Left colon (tissue), 2 donors: ENCODE results near the gene VAMP8. TPM values are rescaled to one million over a fixed set of nuclear protein-coding genes. Genes with fewer than 3 reads are reported as not detected.
"Not testable (repeated sequence)": the region's sequence is repeated elsewhere in the genome, so short reads cannot be mapped to it uniquely, and the experiment has no call there.

Experiments used
- ATAC-seq: fragments of 200-7000 bp; cut with Tn5 transposase; one replicate; pipeline ENCODE4 v1.9.1; 2020; ENCODE audit warnings: mild to moderate bottlenecking, moderate library complexity
- DNase-seq, 2 donors: peaks; one replicate each; pipeline ENCODE4 v3.0.0-alpha.2; 2020
- intact Hi-C, 2 donors: fragments of 100-400 bp; cut with DNase I in 1 of 2; cut with micrococcal nuclease in 1 of 2; formaldehyde crosslinking; loops; one replicate each; pipeline versions ENCODE4 v1.11.2 to v1.14.0; 2022; cut with DNase I, micrococcal nuclease
- long read RNA-seq: library from polyadenylated mRNA; unstranded; transcript quantifications from one replicate; pipeline ENCODE4 v2.0.0, GENCODE V29; 2021
- total RNA-seq, 2 donors: library from RNA; stranded (reverse); fragmentation: NEBNext Ultra II Directional; extraction: Animal tissue kit (Norgen Biotek cat#: 25700); gene quantifications; one replicate each; pipeline ENCODE4 v1.2.1, GENCODE V29; 2021
- donor health status: DM: no; HTN: no; CAD: no.
- donor health status: DM: yes; HTN: yes; CAD: no.

The VAMP8 gene
- total RNA-seq, result 100 to 1,000 TPM; 268 to 282 TPM
- long read RNA-seq, transcript VAMP8-201 (3 exons, 774 nt), result major isoform, 75 of 85 reads
- long read RNA-seq, partial matches to known transcripts, result 6 of 85 reads
- long read RNA-seq, other reads (novel, unspliced or antisense), result 4 of 85 reads

- peak; percentile 92 to 93 for DNase-seq
- peak; percentile 95 for ATAC-seq
- intact Hi-C loops, result no loop called here
These were observed at the start of gene VAMP8 for GRCh38 chr2:85577386-85578242. Gene VAMP8 (plus strand): TSS chr2:85577586. CDS start chr2:85577647, 61 bp downstream.

GRCh38 chr2:85527787-85528186 is 49.6 kb upstream of the VAMP8 start:
- intact Hi-C loops, result no loop called here
- no peak for ATAC-seq
- DNase-seq, result no peak

GRCh38 chr2:85528355-85528754 is 49.0 kb upstream of the VAMP8 start:
- DNase-seq, result no peak
- no peak for ATAC-seq
- intact Hi-C loops, result no loop called here

DNA sequence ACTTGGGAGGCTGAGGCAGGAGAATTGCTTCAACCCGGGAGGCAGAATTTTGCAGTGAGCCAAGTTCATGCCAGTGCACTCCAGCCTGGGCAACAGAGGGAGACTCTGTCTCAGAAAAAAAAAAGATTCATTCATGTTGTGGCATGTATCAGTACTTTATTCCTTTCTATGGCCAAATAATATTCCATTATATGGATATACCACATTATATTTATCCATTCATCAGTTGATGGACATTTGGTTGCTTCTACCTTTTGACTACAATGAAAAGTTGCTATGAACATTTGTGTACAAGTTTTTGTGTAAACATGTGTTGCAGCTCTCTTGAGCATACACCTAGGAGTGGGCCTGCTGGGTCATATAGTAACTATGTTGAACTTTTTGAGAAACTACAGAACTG is 47.6 kb upstream of the VAMP8 start:
- DNase-seq (no peak), ATAC-seq (no peak)
- intact Hi-C loops, result no loop called here

GRCh38 chr2:85531589-85531988 is 45.8 kb upstream of the VAMP8 start:
- DNase-seq (no peak), ATAC-seq (no peak)
- intact Hi-C loops, result no loop called here

DNA sequence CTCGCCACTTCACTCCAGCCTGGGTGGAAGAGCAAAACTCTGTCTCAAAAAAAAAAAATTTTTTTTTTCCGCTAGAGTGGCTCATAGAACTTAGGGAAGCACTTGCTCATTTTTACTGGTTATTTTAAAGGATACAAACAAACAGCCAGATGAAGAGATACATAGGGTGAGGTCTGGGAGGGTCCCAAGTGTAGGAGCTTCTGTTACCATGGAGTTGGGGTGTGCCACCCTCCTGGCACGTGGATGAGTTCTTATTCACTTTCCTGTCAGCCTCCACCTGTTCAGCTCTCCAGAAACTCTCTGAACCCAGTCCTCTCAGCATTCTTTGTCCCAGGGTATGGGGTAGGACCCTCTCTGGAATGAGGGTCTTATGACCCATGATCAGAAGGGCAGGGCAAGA is 43.3 kb upstream of the VAMP8 start:
- ATAC-seq (peak; percentile 20), DNase-seq (no peak)
- intact Hi-C loops, result no loop called here

DNA sequence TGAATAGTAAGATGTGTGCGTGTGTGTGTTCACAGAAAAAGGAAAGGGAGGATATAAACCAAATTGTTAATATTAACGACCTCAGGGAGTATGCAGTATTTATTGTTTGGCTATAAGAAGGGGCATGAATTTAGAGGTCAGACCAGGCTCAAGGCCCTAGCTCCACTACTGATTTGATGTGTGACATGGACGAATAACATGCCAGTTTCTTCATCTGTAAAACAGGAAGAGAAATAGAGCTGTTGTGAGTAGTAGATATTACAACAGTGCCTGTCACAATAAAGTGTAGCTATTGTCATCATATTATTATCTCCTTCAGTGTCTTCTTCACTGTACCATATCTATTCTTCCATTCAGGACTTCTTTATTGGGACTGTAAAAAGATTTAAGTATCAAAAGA is 42.5 kb upstream of the VAMP8 start:
- intact Hi-C loops, result no loop called here
- ATAC-seq, result no peak
- DNase-seq, result no peak

- ATAC-seq (no peak), DNase-seq (no peak)
- intact Hi-C loops, result no loop called here
These were observed 40.9 kb upstream of the VAMP8 start for GRCh38 chr2:85536479-85536878.

GRCh38 chr2:85537600-85538506 is 39.5 kb upstream of the VAMP8 start:
- intact Hi-C loops, result no loop called here
- DNase-seq, result peak; percentile 71
- peak; percentile 32 for ATAC-seq

GRCh38 chr2:85538507-85539360 is 38.7 kb upstream of the VAMP8 start, which contains the start of gene MAT2A:
Gene MAT2A (plus strand): TSS chr2:85539168. CDS start chr2:85539288, 120 bp downstream.
- ATAC-seq, result peak; percentile 80
- DNase-seq, result peak; percentile 92 to 93
- intact Hi-C loops, result no loop called here

DNA sequence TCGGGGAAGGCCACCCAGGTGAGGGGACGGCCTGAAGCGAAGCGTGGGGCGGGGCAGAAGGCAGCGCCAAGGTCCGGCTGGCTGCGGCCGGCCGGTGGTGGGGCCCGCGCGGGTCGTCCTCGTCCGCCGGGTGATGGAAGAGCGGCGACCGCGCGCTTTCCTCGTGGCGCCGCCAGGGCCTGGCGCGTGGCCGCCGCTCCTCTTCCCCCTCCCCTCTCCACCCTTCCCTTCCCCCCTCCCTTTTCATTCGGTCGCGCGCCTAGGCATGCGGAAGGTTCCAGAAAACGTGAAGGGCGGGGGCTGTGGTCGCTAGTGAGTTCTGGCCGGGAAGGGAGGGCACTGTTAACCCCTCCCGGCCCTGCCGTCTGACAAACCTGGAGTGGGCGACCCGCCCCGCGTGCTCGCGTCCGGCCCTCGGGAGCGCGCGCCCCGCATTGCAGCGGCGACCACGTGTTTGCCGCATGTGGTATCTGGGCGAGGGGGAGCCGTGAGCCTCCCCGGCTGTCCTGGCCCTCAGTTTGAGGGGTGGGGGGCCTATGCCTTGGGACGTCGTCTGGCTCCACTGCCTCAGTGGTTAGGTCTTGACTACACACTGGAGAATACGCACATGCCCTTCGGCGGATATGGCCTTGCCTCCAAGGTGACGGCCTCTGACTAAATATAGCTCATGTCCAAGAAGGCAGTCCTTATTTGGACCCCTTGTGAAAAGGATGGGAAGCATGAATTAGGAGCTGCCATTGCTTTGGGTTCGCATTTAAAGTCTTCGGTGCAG is 37.8 kb upstream of the VAMP8 start:
- DNase-seq, result peak; percentile 75 to 79
- ATAC-seq, result peak; percentile 61
- intact Hi-C loops, result loop anchor here in 1 of 2 donors (5.0 kb wide), 1 partner anchor 112 kb away; no protein-coding TSS in a partner anchor

DNA sequence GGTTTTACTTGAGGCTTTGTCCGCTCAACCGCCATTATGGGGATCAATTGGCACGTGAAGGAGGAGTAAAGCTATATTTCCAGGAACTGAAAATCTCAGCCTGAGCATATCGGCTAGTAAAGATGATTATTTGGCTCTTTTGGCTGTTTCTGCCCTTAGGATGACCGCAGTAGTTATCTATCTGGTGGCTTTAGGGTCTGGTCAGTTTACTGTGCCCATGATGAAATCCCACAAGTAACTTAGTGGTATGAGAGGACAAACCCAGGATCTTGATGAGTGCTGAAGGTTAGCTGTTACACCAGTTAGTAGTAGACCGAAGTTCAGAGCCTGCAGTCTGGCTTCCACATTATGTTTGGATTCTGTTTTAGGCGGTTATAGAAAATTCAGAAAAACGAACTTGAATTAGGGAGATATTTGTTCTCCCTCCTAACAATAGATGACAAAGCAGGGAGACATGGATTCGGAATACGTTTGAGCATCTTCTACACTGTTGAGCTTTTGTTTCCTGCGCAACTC is 37.2 kb upstream of the VAMP8 start:
- DNase-seq (no peak), ATAC-seq (no peak)
- intact Hi-C loops, result loop anchor here in 1 of 2 donors (5.0 kb wide), 1 partner anchor 113 kb away; no protein-coding TSS in a partner anchor

DNA sequence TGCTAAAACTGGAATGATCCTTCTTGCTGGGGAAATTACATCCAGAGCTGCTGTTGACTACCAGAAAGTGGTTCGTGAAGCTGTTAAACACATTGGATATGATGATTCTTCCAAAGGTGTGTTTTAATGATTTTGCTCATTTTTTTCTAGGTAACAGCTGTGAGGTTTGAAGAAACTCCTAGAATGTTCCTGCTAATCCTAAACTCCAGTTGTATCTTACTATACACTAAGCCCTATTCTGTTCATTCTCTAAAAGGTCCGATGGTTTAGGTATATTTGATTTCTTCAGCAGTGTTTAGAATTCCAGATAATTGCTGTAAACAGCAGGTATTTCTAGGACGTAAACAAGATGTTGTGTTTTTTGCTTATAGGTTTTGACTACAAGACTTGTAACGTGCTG is 36.1 kb upstream of the VAMP8 start:
- no peak for DNase-seq
- intact Hi-C loops, result loop anchor here in 1 of 2 donors (5.0 kb wide), 1 partner anchor 114 kb away; no protein-coding TSS in a partner anchor
- no peak for ATAC-seq

DNA sequence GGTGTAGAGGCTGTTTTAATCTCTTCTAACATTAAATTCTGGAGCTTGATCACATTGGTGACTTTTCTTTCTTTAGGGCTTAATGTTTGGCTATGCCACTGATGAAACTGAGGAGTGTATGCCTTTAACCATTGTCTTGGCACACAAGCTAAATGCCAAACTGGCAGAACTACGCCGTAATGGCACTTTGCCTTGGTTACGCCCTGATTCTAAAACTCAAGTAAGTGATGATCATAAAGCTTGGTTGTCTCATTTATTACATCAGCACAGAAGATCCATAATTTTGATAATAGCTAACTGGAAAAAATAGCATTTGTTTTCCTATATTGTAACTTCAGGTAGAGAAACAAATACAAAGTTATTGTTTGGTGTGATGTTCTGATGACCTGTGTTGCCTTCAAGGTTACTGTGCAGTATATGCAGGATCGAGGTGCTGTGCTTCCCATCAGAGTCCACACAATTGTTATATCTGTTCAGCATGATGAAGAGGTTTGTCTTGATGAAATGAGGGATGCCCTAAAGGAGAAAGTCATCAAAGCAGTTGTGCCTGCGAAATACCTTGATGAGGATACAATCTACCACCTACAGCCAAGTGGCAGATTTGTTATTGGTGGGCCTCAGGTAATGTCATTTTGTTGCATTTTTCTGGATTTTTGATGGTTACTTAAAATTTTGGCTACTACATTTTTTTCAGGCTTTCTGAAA is 35.5 kb upstream of the VAMP8 start:
- DNase-seq (peak in 1 of 2 donors; percentile 53), ATAC-seq (no peak)
- intact Hi-C loops, result loop anchor here in 1 of 2 donors (5.0 kb wide), 1 partner anchor 115 kb away; no protein-coding TSS in a partner anchor

- DNase-seq, result no peak
- no peak for ATAC-seq
- intact Hi-C loops, result loop anchor here in 1 of 2 donors (5.0 kb wide), 1 partner anchor 115 kb away; no protein-coding TSS in a partner anchor
These were observed 34.6 kb upstream of the VAMP8 start for GRCh38 chr2:85542777-85543176.

DNA sequence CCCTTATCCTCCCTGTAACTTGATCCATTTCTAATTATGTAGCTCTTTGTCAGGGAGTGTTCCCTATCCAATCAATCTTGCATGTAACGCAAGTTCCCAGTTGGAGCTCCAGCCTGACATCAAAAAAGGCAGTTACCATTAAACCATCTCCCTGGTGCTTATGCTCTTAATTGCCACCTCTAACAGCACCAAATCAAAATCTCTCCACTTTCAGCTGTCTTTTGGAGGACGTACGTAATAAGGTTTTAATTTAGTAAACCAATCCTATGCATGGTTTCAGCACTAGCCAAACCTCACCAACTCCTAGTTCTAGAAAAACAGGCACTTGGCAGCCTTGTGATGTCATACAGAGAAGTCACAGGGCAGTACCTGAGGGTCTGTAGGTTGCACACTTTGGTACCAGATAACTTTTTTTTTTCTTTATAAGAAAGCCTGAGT is 33.1 kb upstream of the VAMP8 start:
- not testable (repeated sequence) for DNase-seq, ATAC-seq
- intact Hi-C loops, result loop anchor here in 1 of 2 donors (5.0 kb wide), 1 partner anchor 117 kb away; no protein-coding TSS in a partner anchor
